ENCODE data around the gene ANTXR2. TPM values are rescaled to one million over a fixed set of nuclear protein-coding genes. Genes with fewer than 3 reads are reported as not detected.

The ANTXR2 gene
- total RNA-seq, 1 experiment from 2014 or later = 7.0 TPM

DNA sequence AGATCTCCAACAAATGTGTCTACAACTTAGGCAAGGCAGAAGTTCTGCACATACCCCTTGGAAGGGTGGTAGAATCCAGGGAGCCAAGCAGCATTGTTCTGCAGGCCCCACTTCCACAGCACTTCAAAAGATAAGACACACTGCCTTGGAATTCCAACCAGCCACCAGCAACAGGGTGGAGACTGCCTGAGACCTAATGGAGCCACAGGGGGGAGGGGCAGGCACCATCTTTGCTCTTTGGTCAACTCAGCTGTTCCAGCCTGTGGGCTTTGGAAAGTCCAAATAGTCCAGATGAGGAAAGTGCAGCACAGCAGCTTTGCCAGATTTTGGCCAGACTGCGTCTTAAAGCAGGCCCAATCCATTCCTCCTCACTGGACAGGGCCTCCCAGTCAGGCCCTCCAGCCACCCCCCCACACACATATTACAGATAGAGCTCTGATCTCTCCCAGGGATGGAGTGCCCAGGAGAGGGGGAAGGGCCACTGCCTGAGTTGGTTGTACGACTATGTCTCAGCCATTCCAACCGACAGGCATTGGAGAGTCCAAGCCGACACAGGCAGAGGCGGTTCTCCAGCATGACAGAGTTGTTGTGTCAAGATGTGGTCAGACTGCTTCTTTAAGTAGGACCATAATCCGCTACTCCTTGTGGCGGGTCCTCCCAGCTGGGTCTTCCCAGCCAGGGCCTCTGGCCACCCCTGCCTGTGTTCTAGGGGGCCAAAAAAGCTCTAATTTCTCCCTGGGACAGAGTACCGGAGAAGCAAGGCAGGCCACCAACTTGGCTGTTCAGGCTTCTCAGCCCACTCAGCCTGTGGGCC is 42.5 kb upstream of the ANTXR2 start:
- Histone ChIP-seq H3K9me3 (ENCODE audit: low read depth, low read length, poor library complexity, severe bottlenecking) (no peaks in the 10 kb centered on the region), H3K4me3 (ENCODE audit: low read depth, low read length, poor library complexity, severe bottlenecking) (no peak overlapping the region), H3K4me1 (ENCODE audit: insufficient read depth, low read length, poor library complexity, severe bottlenecking) (no peaks in the 10 kb centered on the region), H3K36me3 (ENCODE audit: insufficient read depth, low read length, poor library complexity, severe bottlenecking) (no peaks in the 10 kb centered on the region), H3K27me3 (replicated peaks; ENCODE audit: insufficient read depth, low read depth, low read length, poor library complexity) (no peaks in the 10 kb centered on the region), H3K27ac (ENCODE audit: low read depth, low read length, poor library complexity, severe bottlenecking) (no peak overlapping the region)
- TF ChIP-seq EZH2 (IDR thresholded peaks at IDR 0.05; ENCODE audit: borderline replicate concordance, low read depth, low read length, poor library complexity, severe bottlenecking) = no peak
- TF ChIP-seq, protein P1, sequence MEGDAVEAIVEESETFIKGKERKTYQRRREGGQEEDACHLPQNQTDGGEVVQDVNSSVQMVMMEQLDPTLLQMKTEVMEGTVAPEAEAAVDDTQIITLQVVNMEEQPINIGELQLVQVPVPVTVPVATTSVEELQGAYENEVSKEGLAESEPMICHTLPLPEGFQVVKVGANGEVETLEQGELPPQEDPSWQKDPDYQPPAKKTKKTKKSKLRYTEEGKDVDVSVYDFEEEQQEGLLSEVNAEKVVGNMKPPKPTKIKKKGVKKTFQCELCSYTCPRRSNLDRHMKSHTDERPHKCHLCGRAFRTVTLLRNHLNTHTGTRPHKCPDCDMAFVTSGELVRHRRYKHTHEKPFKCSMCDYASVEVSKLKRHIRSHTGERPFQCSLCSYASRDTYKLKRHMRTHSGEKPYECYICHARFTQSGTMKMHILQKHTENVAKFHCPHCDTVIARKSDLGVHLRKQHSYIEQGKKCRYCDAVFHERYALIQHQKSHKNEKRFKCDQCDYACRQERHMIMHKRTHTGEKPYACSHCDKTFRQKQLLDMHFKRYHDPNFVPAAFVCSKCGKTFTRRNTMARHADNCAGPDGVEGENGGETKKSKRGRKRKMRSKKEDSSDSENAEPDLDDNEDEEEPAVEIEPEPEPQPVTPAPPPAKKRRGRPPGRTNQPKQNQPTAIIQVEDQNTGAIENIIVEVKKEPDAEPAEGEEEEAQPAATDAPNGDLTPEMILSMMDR (conservative IDR thresholded peaks at IDR 0.05; ENCODE audit: low read depth, low read length) = no peak
- ChIA-PET POLR2A (ENCODE audit: low non-redundant PET) (no interaction called here), CTCF (no interaction called here)
- intact Hi-C loops (cut with micrococcal nuclease; ENCODE audit: unreplicated experiment) = no loop called here
- DNase-seq (ENCODE audit: low spot score) = no peak
- no TSS peak for BruUV-seq (replicated peaks)

DNA sequence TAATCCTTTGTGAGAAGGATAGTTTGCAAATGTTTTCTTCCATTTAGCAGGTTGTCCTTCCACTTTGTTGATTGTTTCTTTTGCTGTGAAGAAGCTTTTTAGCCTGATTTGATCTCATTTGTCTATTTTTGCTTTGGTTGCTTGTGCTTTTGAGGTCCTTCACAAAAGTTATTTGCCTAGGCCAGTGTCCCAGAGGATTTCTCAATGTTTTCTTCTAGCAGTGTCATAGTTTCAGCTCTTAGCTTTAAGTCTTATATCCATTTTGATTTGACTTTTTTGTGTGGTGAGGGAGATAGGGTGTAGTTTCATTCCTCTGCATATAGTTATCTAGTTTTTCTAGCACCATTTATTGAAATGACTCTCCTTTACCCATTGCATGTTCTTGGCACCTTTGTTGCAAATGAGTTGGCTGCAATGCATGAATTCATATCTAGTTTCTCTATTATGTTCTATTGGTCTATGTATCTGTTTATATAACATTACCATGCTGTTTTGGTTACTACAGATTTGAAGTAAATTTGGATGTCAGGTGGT is 41.8 kb upstream of the ANTXR2 start:
- CTCF ChIA-PET = no interaction called here
- Histone ChIP-seq H3K27ac (ENCODE audit: low read depth, low read length, poor library complexity, severe bottlenecking) (no peak overlapping the region), H3K36me3 (ENCODE audit: insufficient read depth, low read length, poor library complexity, severe bottlenecking) (no peaks in the 10 kb centered on the region), H3K4me3 (ENCODE audit: low read depth, low read length, poor library complexity, severe bottlenecking) (no peak overlapping the region), H3K4me1 (ENCODE audit: insufficient read depth, low read length, poor library complexity, severe bottlenecking) (no peaks in the 10 kb centered on the region), H3K27me3 (replicated peaks; ENCODE audit: insufficient read depth, low read depth, low read length, poor library complexity) (no peaks in the 10 kb centered on the region), H3K9me3 (ENCODE audit: low read depth, low read length, poor library complexity, severe bottlenecking) (no peaks in the 10 kb centered on the region)
- TF ChIP-seq EZH2 (IDR thresholded peaks at IDR 0.05; ENCODE audit: borderline replicate concordance, low read depth, low read length, poor library complexity, severe bottlenecking) = no peak
- TF ChIP-seq, protein P1 (conservative IDR thresholded peaks at IDR 0.05; ENCODE audit: low read depth, low read length) = no peak
- intact Hi-C loops (cut with micrococcal nuclease; ENCODE audit: unreplicated experiment) = no loop called here
- BruUV-seq (replicated peaks) = no TSS peak
- POLR2A ChIA-PET (ENCODE audit: low non-redundant PET) = no interaction called here
- no peak for DNase-seq (ENCODE audit: low spot score)

DNA sequence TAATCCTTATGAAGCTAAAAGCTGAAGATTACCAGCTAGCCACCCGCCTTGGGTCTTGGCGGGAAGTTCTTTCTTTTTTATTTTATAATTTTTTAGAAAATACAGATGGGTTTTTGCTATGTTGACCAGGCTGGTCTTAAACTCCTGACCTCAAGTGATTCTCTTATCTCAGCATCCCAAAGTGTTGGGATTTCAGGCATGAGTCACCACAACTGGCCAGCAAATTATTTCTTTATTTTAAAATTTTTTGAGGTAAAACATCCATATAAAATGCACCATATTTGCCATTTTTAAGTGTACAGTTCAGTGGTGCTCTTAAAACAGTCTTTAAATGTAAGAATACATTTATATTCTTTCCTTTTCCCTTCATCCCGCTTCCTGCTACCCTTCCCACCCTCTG is 40.6 kb upstream of the ANTXR2 start:
- no peak for DNase-seq (ENCODE audit: low spot score)
- Histone ChIP-seq H3K9me3 (ENCODE audit: low read depth, low read length, poor library complexity, severe bottlenecking) (no peaks in the 10 kb centered on the region), H3K36me3 (ENCODE audit: insufficient read depth, low read length, poor library complexity, severe bottlenecking) (no peaks in the 10 kb centered on the region), H3K27me3 (replicated peaks; ENCODE audit: insufficient read depth, low read depth, low read length, poor library complexity) (no peaks in the 10 kb centered on the region), H3K4me1 (ENCODE audit: insufficient read depth, low read length, poor library complexity, severe bottlenecking) (no peaks in the 10 kb centered on the region), H3K4me3 (ENCODE audit: low read depth, low read length, poor library complexity, severe bottlenecking) (no peak overlapping the region), H3K27ac (ENCODE audit: low read depth, low read length, poor library complexity, severe bottlenecking) (no peak overlapping the region)
- TF ChIP-seq, protein P1 (conservative IDR thresholded peaks at IDR 0.05; ENCODE audit: low read depth, low read length) = no peak
- TF ChIP-seq EZH2 (IDR thresholded peaks at IDR 0.05; ENCODE audit: borderline replicate concordance, low read depth, low read length, poor library complexity, severe bottlenecking) = no peak
- ChIA-PET CTCF (no interaction called here), POLR2A (ENCODE audit: low non-redundant PET) (no interaction called here)
- intact Hi-C loops (cut with micrococcal nuclease; ENCODE audit: unreplicated experiment) = no loop called here
- no TSS peak for BruUV-seq (replicated peaks)
